Caco-2 (cell line): ENCODE measurements around the gene S100A5. TPM values are rescaled to one million over a fixed set of nuclear protein-coding genes. Genes with fewer than 3 reads are reported as not detected.
A peak's percentile ranks its signal among the peaks of the same experiment; 100 is the strongest.

ENCODE experiments used
- BruUV-seq: library from RNA; stranded (reverse); fragments of 400-500 nt; replicated peaks from 2 replicates; lab custom pipeline; 2021; lab: Mats Ljungman, UMichigan
- CTCF ChIA-PET: fragments of 300-600 bp; sonication (Branson Sonifier 250); formaldehyde crosslinking; loops from one replicate; lab custom pipeline; 2022; ENCODE audit warnings: antibody characterized with exemption; lab: Charles Lee
- POLR2A ChIA-PET: fragments of 300-600 bp; sonication (Branson Sonifier 250); formaldehyde crosslinking; loops from one replicate; lab custom pipeline; 2022; ENCODE audit warnings: antibody characterized with exemption; lab: Charles Lee
- DNase-seq, 2 experiments: peaks; one replicate each; pipeline versions ENCODE4 v3.0.0 to v3.0.0-alpha.2; 2020 to 2022
- H3K27me3 ChIP-seq: replicated peaks from 2 replicates; pipeline ENCODE4 v1.6.0; 2011; ENCODE audit warnings: low read length; ENCODE audit not compliant: control insufficient read depth, insufficient read depth
- H3K36me3 ChIP-seq: 2 replicates; pipeline ENCODE4 v1.5.1; 2011; ENCODE audit warnings: low read length; ENCODE audit not compliant: control insufficient read depth, insufficient read depth
- H3K4me1 ChIP-seq: fragments of 250-450 bp; sonication (Bioruptor Pico); 2 replicates; pipeline ENCODE4 v1.5.1; 2020; ENCODE audit warnings: mild to moderate bottlenecking
- H3K4me3 ChIP-seq: 2 replicates; pipeline ENCODE4 v1.5.1; 2011; ENCODE audit warnings: low read depth, mild to moderate bottlenecking, control low read depth, low read length
- H3K9me3 ChIP-seq: fragments of 250-450 bp; sonication (Bioruptor Pico); 2 replicates; pipeline ENCODE4 v1.5.1; 2020; ENCODE audit warnings: mild to moderate bottlenecking, moderate library complexity
- H3K27ac Mint-ChIP-seq: one replicate; pipeline ENCODE4 v1.8.0; 2022; ENCODE audit warnings: mixed read lengths; ENCODE audit not compliant: unreplicated experiment
- H3K27me3 Mint-ChIP-seq: one replicate; pipeline ENCODE4 v1.8.0; 2022; ENCODE audit warnings: mixed read lengths; ENCODE audit not compliant: insufficient read depth, unreplicated experiment
- H3K36me3 Mint-ChIP-seq: one replicate; pipeline ENCODE4 v1.8.0; 2022; ENCODE audit warnings: mild to moderate bottlenecking, mixed read lengths; ENCODE audit not compliant: insufficient read depth, unreplicated experiment
- H3K4me1 Mint-ChIP-seq: one replicate; pipeline ENCODE4 v1.8.0; 2022; ENCODE audit warnings: low read depth, mixed read lengths; ENCODE audit not compliant: unreplicated experiment
- H3K4me3 Mint-ChIP-seq: one replicate; pipeline ENCODE4 v1.8.0; 2022; ENCODE audit warnings: mild to moderate bottlenecking, moderate library complexity, mixed read lengths; ENCODE audit not compliant: unreplicated experiment
- H3K9me3 Mint-ChIP-seq: one replicate; pipeline ENCODE4 v1.8.0; 2022; ENCODE audit warnings: mixed read lengths; ENCODE audit not compliant: unreplicated experiment
- CTCF ChIP-seq, 2 experiments: fragments of 200-600 bp in 1 of 2; IDR thresholded peaks; 1 replicate in 1 of 2; 2 replicates in 1 of 2; pipeline versions ENCODE4 v1.5.1 to v1.8.0; 2011 to 2022; ENCODE audit warnings: antibody characterized with exemption in 1 of 2, control low read depth in 1 of 2, inconsistent platforms in 1 of 2, low read depth in 1 of 2, low read length in 1 of 2, mild to moderate bottlenecking in 1 of 2, moderate library complexity in 1 of 2; ENCODE audit not compliant: insufficient read depth in 1 of 2, severe bottlenecking in 1 of 2, unreplicated experiment in 1 of 2
- intact Hi-C: fragments of 100-400 bp; cut with micrococcal nuclease; formaldehyde crosslinking; loops from one replicate; pipeline ENCODE4 v1.10.0; 2022; ENCODE audit not compliant: unreplicated experiment
- total RNA-seq: library from RNA; stranded (reverse); gene quantifications from 2 replicates; pipeline ENCODE4 v1.2.3, GENCODE V29; 2022

The S100A5 gene
- total RNA-seq, 1 experiment from 2014 or later, result not detected

- Mint-ChIP-seq H3K4me3 (peak overlapping the region; percentile 8), H3K27me3 (no peaks in the 10 kb centered on the region), H3K27ac (peak overlapping the region; percentile 98), H3K36me3 (peaks cover 15% of the 10 kb centered on the region), H3K4me1 (peaks cover 60% of the 10 kb centered on the region), H3K9me3 (no peaks in the 10 kb centered on the region)
- Histone ChIP-seq H3K36me3 (no peaks in the 10 kb centered on the region), H3K4me3 (no peak overlapping the region), H3K9me3 (no peaks in the 10 kb centered on the region), H3K27me3 (no peaks in the 10 kb centered on the region), H3K4me1 (peaks cover 60% of the 10 kb centered on the region)
- TF ChIP-seq CTCF (IDR thresholded peaks at IDR 0.05; ENCODE audit: insufficient read depth in 1 of 2, low read depth in 1 of 2, low read length in 1 of 2, severe bottlenecking in 1 of 2, unreplicated experiment in 1 of 2), result no peak
- intact Hi-C loops, result loop anchor here (1.0 to 10.0 kb wide), 3 partner anchors 12 to 212 kb away; partner anchors contain the start of genes S100A4 and S100A9
- DNase-seq, result peak; percentile 95 to 98
- ChIA-PET CTCF (interaction anchor here (0.6 to 1.2 kb wide), 15 partner anchors 9 to 226 kb away, joined by 3 to 9 read pairs (median 5); partner anchors contain the start of genes CHTOP, S100A13, S100A16 and S100A6), POLR2A (interaction anchor here (0.5 to 1.5 kb wide), 16 partner anchors 9 to 411 kb away, joined by 3 to 14 read pairs (median 6); partner anchors contain the start of genes CHTOP, JTB, S100A13 and S100A14)
- TSS peak; percentile 97 for BruUV-seq
Measured at GRCh38 chr1:153566414-153567371, 26.0 kb upstream of the S100A5 start.

- TSS peak; percentile 29 for BruUV-seq
Measured at GRCh38 chr1:153565529-153566374, 25.0 kb upstream of the S100A5 start, which contains the start of gene S100A2. TSS of gene S100A2 (minus strand) at chr1:153565844. CDS start at chr1:153563877, 1,967 bp downstream.

More at GRCh38 chr1:153565529-153566374, 25.0 kb upstream of the S100A5 start, which contains the start of gene S100A2:
- Mint-ChIP-seq H3K4me3 (peak within 1 kb of the TSS; percentile 34), H3K27me3 (no peaks in the 10 kb centered on the region), H3K4me1 (peaks cover 50% of the 10 kb centered on the region), H3K27ac (peak within 1 kb of the TSS; percentile 98), H3K36me3 (peaks cover 15% of the 10 kb centered on the region), H3K9me3 (no peaks in the 10 kb centered on the region)
- peak in 1 of 2 experiments; percentile 52 for DNase-seq
- H3K4me3 ChIP-seq, result no peak within 1 kb of the TSS
- TF ChIP-seq CTCF (IDR thresholded peaks at IDR 0.05; ENCODE audit: insufficient read depth in 1 of 2, low read depth in 1 of 2, low read length in 1 of 2, severe bottlenecking in 1 of 2, unreplicated experiment in 1 of 2), result no peak
- intact Hi-C loops, result loop anchor here (1.0 to 10.0 kb wide), 3 partner anchors 13 to 211 kb away; partner anchors contain the start of genes S100A4 and S100A9
- CTCF ChIA-PET, result interaction anchor here (0.6 to 1.2 kb wide), 16 partner anchors 10 to 227 kb away, joined by 3 to 9 read pairs (median 5); partner anchors contain the start of genes CHTOP, S100A13, S100A16 and S100A6
- no peaks in the 10 kb centered on the region for H3K9me3 ChIP-seq
- H3K36me3 ChIP-seq, result no peaks in the 10 kb centered on the region
- peaks cover 58% of the 10 kb centered on the region for H3K4me1 ChIP-seq
- H3K27me3 ChIP-seq, result no peaks in the 10 kb centered on the region
- POLR2A ChIA-PET, result interaction anchor here (0.5 to 1.5 kb wide), 16 partner anchors 10 to 412 kb away, joined by 3 to 14 read pairs (median 6); partner anchors contain the start of genes CHTOP, JTB, S100A13 and S100A14
